HepG2 (cell line): ENCODE measurements around the gene INPP5E. TPM values are rescaled to one million over a fixed set of nuclear protein-coding genes. Genes with fewer than 3 reads are reported as not detected.

Experiments
- ASH2L ChIP-seq: fragments of 300-600, 200-600 bp; sonication (generic); IDR thresholded peaks from 2 replicates; pipeline ENCODE4 v1.7.0; 2017; ENCODE audit warnings: low read depth, mild to moderate bottlenecking, moderate library complexity, mixed read lengths, low read length; ENCODE audit not compliant: insufficient read length
- CCDC6 ChIP-seq: sonication (generic); formaldehyde crosslinking; IDR thresholded peaks from 2 replicates; pipeline ENCODE4 v1.8.1; 2022; ENCODE audit warnings: mild to moderate bottlenecking, missing genetic modification reagents, moderate library complexity
- DNMT3B ChIP-seq: conservative IDR thresholded peaks from 2 replicates; pipeline ENCODE4 v1.6.1; 2016; ENCODE audit warnings: missing biosample characterization, control low read depth
- HNF4A ChIP-seq: sonication (generic); formaldehyde crosslinking; IDR thresholded peaks from 2 replicates; pipeline ENCODE4 v1.4.0; 2020; ENCODE audit warnings: missing genetic modification reagents
- LCORL ChIP-seq, 2 experiments: fragments of 450-650 bp in 1 of 2; sonication (generic) in 1 of 2; formaldehyde crosslinking in 1 of 2; IDR thresholded peaks; 2 replicates each; pipeline versions ENCODE4 v1.5.0 to v1.6.1; 2017 to 2020; ENCODE audit warnings: antibody characterized with exemption in 1 of 2, missing genetic modification reagents in 1 of 2
- NAIF1 ChIP-seq: sonication (generic); formaldehyde crosslinking; IDR thresholded peaks from 2 replicates; pipeline ENCODE4 v1.5.0; 2020; ENCODE audit warnings: mild to moderate bottlenecking, missing genetic modification reagents, borderline replicate concordance
- SATB2 ChIP-seq: sonication (generic); formaldehyde crosslinking; IDR thresholded peaks from 2 replicates; pipeline ENCODE4 v1.5.0; 2020; ENCODE audit warnings: missing genetic modification reagents
- THAP11 ChIP-seq: IDR thresholded peaks from 2 replicates; pipeline ENCODE4 v1.6.1; 2016; ENCODE audit warnings: missing biosample characterization, missing genetic modification reagents
- ZKSCAN1 ChIP-seq: fragments of 150-350 bp; IDR thresholded peaks from 2 replicates; pipeline ENCODE4 v1.6.1; 2014; ENCODE audit warnings: low read length
- ZNF235 ChIP-seq: sonication (generic); formaldehyde crosslinking; IDR thresholded peaks from 2 replicates; pipeline ENCODE4 v1.8.1; 2023; ENCODE audit warnings: mild to moderate bottlenecking, missing genetic modification reagents, borderline replicate concordance
- ZNF615 ChIP-seq: sonication (generic); formaldehyde crosslinking; IDR thresholded peaks from 2 replicates; pipeline ENCODE4 v1.5.0; 2020; ENCODE audit warnings: mild to moderate bottlenecking, missing genetic modification reagents, borderline replicate concordance
- polyA plus RNA-seq, 8 experiments: library from polyadenylated mRNA; depleted of rRNA in 3 of 8; stranded (reverse) in 7 of 8; unstranded in 1 of 8; fragments of >200 nt; fragmentation: Illumina TruSeq in 4 of 8; extraction: Trizol in 4 of 8; gene quantifications; 2 replicates each; pipeline versions ENCODE4 v1.2.1 to v1.2.3, GENCODE V29; 2011 to 2016; ENCODE audit warnings: low read depth in 4 of 8, missing spikeins in 1 of 8, mixed read lengths in 1 of 8; ENCODE audit not compliant: insufficient read depth in 1 of 8
- total RNA-seq, 5 experiments: library from RNA; depleted of rRNA; stranded (reverse); fragments of >200 nt; fragmentation: Illumina TruSeq; extraction: Trizol; gene quantifications; 2 replicates each; pipeline ENCODE4 v1.2.3, GENCODE V29; 2016; ENCODE audit warnings: low read depth in 1 of 5
- TF ChIP-seq, protein P1 (sequence below): sonication (generic); formaldehyde crosslinking; IDR thresholded peaks from 2 replicates; pipeline ENCODE4 v1.8.1; 2023; ENCODE audit warnings: mild to moderate bottlenecking, inconsistent platforms, moderate library complexity, missing genetic modification reagents, borderline replicate concordance
- TF ChIP-seq, protein P2 (sequence below): sonication (generic); formaldehyde crosslinking; IDR thresholded peaks from 2 replicates; pipeline ENCODE4 v1.4.0; 2020; ENCODE audit warnings: mild to moderate bottlenecking, missing genetic modification reagents
- TF ChIP-seq, protein P3 (sequence below): sonication (generic); formaldehyde crosslinking; IDR thresholded peaks from 2 replicates; pipeline ENCODE4 v1.9.0; 2021; ENCODE audit warnings: missing genetic modification reagents, mild to moderate bottlenecking, borderline replicate concordance
- TF ChIP-seq, protein P4 (sequence below): sonication (generic); formaldehyde crosslinking; IDR thresholded peaks from 2 replicates; pipeline ENCODE4 v1.8.0; 2022; ENCODE audit warnings: mild to moderate bottlenecking, missing genetic modification reagents
- TF ChIP-seq, protein P5 (sequence below), 2 experiments: fragments of 450-650 bp in 1 of 2; sonication (generic) in 1 of 2; formaldehyde crosslinking in 1 of 2; IDR thresholded peaks; 2 replicates each; pipeline versions ENCODE4 v1.6.1 to v1.8.0; 2016 to 2022; ENCODE audit warnings: antibody characterized with exemption in 1 of 2, mild to moderate bottlenecking in 1 of 2, missing genetic modification reagents in 1 of 2

INPP5E gene
- total and polyA plus RNA-seq, 2 of the 13 experiments (the other 11 are each of a cell fraction or from before 2014, with no cell fraction given) = 5.5 TPM

DNA sequence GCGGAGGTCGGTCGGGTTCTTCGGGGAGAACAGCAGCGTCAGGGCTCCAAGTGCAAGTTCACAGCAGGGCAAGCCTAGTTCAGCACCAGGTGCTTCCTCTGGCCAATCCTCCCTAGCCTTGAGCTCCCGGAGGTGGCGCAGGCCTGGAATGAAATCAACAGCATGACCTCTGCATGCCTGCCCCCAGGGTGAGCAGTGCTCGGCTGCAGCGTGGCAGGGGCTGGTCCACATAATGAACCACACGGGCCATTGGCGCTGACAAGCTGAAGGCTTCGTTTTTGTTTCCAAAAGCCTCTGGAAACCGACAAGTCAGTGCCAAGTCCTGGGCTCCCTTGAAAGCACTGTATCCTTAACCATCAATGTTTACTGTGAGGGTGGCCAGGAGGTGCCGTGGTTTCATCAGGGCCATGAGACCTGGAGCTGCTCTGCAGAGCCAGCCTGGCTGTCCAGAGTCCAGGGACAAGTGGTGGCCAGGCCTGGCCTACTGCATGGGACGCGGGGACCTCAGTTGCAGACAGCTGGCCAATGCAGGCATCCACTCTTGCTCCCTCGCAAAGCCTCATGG is 2.1 kb upstream of the INPP5E start (continued):
- TF ChIP-seq, protein P1, sequence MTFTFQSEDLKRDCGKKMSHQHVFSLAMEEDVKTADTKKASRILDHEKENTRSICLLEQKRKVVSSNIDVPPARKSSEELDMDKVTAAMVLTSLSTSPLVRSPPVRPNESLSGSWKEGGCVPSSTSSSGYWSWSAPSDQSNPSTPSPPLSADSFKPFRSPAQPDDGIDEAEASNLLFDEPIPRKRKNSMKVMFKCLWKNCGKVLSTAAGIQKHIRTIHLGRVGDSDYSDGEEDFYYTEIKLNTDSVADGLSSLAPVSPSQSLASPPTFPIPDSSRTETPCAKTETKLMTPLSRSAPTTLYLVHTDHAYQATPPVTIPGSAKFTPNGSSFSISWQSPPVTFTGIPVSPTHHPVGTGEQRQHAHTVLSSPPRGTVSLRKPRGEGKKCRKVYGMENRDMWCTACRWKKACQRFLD (CRISPR knock-in tag) = no peak
- TF ChIP-seq ASH2L (no peak), DNMT3B (CRISPR knock-in tag) (no peak), ZNF235 (no peak), HNF4A (peak; percentile 82), ZNF615 (CRISPR knock-in tag) (no peak), CCDC6 (CRISPR knock-in tag) (no peak), ZKSCAN1 (no peak), SATB2 (CRISPR knock-in tag) (no peak), LCORL (IDR thresholded peaks at IDR 0.05) (no peak), LCORL (CRISPR knock-in tag; IDR thresholded peaks at IDR 0.05) (no peak), NAIF1 (CRISPR knock-in tag) (no peak), THAP11 (no peak)
- TF ChIP-seq, protein P2, sequence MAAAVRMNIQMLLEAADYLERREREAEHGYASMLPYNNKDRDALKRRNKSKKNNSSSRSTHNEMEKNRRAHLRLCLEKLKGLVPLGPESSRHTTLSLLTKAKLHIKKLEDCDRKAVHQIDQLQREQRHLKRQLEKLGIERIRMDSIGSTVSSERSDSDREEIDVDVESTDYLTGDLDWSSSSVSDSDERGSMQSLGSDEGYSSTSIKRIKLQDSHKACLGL (CRISPR knock-in tag) = no peak
- TF ChIP-seq, protein P3, sequence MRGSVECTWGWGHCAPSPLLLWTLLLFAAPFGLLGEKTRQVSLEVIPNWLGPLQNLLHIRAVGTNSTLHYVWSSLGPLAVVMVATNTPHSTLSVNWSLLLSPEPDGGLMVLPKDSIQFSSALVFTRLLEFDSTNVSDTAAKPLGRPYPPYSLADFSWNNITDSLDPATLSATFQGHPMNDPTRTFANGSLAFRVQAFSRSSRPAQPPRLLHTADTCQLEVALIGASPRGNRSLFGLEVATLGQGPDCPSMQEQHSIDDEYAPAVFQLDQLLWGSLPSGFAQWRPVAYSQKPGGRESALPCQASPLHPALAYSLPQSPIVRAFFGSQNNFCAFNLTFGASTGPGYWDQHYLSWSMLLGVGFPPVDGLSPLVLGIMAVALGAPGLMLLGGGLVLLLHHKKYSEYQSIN = no peak
- TF ChIP-seq, protein P4, sequence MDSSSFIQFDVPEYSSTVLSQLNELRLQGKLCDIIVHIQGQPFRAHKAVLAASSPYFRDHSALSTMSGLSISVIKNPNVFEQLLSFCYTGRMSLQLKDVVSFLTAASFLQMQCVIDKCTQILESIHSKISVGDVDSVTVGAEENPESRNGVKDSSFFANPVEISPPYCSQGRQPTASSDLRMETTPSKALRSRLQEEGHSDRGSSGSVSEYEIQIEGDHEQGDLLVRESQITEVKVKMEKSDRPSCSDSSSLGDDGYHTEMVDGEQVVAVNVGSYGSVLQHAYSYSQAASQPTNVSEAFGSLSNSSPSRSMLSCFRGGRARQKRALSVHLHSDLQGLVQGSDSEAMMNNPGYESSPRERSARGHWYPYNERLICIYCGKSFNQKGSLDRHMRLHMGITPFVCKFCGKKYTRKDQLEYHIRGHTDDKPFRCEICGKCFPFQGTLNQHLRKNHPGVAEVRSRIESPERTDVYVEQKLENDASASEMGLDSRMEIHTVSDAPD = no peak
- TF ChIP-seq, protein P5, sequence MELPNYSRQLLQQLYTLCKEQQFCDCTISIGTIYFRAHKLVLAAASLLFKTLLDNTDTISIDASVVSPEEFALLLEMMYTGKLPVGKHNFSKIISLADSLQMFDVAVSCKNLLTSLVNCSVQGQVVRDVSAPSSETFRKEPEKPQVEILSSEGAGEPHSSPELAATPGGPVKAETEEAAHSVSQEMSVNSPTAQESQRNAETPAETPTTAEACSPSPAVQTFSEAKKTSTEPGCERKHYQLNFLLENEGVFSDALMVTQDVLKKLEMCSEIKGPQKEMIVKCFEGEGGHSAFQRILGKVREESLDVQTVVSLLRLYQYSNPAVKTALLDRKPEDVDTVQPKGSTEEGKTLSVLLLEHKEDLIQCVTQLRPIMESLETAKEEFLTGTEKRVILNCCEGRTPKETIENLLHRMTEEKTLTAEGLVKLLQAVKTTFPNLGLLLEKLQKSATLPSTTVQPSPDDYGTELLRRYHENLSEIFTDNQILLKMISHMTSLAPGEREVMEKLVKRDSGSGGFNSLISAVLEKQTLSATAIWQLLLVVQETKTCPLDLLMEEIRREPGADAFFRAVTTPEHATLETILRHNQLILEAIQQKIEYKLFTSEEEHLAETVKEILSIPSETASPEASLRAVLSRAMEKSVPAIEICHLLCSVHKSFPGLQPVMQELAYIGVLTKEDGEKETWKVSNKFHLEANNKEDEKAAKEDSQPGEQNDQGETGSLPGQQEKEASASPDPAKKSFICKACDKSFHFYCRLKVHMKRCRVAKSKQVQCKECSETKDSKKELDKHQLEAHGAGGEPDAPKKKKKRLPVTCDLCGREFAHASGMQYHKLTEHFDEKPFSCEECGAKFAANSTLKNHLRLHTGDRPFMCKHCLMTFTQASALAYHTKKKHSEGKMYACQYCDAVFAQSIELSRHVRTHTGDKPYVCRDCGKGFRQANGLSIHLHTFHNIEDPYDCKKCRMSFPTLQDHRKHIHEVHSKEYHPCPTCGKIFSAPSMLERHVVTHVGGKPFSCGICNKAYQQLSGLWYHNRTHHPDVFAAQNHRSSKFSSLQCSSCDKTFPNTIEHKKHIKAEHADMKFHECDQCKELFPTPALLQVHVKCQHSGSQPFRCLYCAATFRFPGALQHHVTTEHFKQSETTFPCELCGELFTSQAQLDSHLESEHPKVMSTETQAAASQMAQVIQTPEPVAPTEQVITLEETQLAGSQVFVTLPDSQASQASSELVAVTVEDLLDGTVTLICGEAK (IDR thresholded peaks at IDR 0.05) = no peak
- TF ChIP-seq, protein P5 (CRISPR knock-in tag; IDR thresholded peaks at IDR 0.05) = no peak; the same call in 1 of the 2 replicates
